Caki2 (cell line): ENCODE results near the gene GAL3ST2. TPM values are rescaled to one million over a fixed set of nuclear protein-coding genes. Genes with fewer than 3 reads are reported as not detected.

Source experiments
- DNase-seq: peaks from one replicate; pipeline ENCODE4 v3.0.0-alpha.2; 2015; ENCODE audit warnings: low read depth
- in situ Hi-C: cut with HindIII; loops from 2 replicates; pipeline ENCODE4 v1.10.0; 2016; ENCODE audit warnings: low sequenced_read_pairs, low pct_unique_long_range_greater_than_20kb, mixed read lengths
- total RNA-seq: library from RNA; depleted of rRNA; stranded (reverse); fragments of >200 nt; shearing (Covaris generic); gene quantifications from 2 replicates; pipeline ENCODE4 v1.2.3, GENCODE V29; 2014; ENCODE audit warnings: low replicate concordance; rRNA removed

The GAL3ST2 gene
- total RNA-seq, 1 experiment from 2014 or later, result not detected

DNA sequence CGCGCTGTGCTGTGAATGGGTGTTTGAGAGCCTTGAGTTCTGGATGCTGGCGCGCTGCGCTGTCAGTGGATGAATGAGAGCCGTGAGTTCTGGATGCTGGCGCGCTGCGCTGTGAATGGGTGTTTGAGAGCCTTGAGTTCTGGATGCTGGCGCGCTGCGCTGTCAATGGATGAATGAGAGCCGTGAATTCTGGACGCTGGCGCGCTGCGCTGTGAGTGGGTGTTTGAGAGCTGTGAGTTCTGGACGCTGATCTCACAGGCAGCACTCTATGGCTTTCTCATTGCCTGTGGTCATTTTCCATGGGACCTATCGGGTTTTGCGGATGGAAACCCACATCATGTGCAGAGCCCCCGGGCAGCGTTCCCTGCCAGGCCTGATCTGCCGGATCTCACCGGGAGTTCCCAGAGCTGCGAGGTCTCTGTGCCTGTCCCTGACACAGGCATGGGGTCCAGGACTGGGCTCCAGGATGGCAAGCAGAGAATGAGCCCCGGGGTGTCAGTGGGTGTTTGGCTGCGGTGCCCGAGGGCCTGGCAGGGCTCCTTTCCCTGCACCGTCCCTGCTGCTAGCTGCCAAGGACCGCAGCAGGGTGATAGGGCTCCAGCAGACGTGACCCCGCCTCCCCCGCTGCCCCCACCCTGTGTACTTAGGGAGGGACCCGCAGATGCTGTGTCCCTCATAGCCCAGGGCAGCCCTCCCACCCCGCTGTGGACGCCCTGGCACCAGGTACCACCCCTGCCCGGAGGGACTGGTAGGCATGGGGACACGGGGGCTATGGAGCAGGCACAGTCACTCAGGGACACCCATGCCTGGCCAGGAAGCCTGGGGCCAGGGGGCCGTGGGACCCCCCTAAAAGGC lies 72.4 kb downstream of the GAL3ST2 start:
- DNase-seq, result no peak
- in situ Hi-C loops, result no loop called here

DNA sequence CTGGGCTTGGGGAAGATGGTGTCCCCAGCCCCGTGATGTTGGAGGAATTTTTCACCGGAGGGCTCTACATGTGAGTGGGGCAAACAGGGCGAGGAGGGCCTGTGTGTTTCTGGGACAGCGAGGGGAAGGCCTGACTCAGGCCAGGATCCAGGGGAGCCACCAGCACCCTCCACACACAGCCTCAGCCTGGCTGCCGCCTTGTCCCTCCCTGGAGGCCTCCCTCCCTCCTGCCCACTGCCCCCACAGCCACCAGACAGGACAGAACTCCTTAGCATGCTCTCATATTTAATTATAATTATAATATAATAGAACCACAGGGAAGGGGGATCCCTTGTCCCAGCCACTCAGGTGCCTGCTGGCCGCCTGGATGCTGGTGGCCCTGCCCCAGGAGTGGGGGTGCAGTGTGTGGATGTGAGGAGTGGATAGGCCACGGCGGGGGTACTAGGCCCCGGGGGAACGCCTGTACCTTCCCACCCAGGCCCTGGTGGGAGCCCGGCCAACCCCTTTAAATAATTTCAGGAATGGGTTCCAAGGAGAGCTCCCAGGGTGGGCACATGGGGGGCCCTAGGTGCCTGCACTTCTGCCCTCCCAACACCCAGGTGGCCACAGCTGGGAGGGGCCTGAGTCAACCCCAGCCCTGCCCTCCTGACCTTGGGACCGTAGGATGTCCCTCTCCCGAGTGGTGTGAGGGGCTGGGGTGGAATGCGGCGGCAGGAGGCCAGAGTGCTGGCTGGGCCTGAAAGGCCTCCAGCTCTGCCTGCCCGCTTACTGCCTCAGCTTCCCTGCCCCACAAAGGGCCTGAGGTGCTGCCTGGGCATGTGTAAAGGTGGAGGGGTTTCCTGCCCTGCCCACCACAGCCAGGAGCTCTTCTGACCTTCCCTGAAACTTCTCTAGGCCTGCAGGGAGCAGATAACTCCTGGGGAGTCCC lies 73.3 kb downstream of the GAL3ST2 start:
- in situ Hi-C loops, result no loop called here
- DNase-seq, result no peak

DNA sequence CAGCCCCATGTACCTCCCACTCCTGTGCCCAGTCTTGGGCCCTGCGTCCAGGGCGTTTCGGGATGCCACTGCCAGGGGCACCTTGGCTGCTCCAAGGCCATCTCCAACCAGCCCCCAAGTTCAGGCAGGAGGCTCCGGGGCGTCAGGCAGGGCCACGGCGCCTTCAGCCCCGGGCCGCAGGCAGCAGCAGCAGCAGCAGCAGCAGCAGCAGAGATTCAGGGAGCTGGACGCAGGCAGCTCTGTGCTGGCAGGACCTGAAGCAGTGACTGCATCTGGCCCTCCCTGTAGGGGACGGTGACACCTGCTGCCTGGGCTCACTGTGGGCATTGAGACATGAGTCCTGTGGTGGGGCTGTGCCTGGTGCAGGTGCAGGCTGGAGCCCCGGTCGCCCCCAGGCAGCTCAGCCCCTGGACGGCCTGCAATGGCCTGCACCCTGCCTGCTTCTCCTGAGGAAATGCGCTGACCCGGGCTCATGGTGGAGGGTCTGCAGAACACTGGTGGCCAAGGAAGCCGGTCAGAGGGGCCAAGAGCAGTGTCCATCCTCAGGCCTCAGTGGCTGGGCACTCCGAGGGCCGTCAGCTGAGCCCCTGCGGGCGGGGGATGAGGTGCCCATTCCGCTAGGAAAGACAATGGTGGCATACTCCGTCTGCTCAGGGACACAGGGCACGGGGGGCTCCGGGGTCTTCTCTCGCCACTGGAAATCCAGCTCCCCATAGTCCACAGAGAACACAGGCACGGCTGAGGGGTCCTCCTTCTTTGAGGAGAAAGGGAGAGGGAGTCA lies 74.1 kb downstream of the GAL3ST2 start:
- in situ Hi-C loops, result no loop called here
- no peak for DNase-seq

DNA sequence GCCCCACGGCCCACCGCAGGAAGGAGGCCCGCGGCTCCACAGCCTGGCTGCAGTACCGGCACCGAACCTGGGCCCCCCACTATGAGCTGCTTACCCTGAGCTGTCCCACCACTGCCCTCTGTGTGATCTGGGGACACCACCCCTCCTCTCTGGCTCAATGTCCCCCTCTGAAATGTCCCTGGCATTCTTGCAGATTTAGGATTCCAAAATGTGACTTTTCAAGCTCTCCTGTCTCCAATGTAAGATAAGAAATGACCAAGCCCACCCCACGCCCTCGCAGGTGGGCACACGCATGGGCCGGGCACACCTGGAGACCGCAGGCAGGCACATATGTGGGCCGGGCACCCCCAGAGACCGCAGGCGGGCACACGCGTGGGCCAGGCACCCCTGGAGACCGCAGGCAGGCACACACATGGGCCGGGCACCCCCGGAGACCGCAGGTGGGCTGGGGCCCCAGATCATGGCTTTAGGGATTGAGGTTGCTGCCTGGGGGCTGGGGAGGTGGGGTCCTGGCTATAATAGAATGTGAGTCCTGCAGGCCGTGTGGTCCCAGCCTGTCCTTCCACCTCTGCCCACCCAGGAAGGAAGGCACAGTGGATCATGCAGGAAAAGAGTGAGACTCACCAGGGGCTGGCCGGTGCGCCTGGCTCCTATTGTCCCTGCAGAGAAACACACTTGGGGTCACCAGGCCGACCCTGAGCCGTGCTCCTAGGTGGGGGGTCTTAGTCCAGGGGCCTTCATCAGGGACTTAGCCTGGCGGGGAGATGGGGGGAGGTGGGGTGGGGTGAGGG lies 74.9 kb downstream of the GAL3ST2 start:
- in situ Hi-C loops, result no loop called here
- DNase-seq, result no peak

DNA sequence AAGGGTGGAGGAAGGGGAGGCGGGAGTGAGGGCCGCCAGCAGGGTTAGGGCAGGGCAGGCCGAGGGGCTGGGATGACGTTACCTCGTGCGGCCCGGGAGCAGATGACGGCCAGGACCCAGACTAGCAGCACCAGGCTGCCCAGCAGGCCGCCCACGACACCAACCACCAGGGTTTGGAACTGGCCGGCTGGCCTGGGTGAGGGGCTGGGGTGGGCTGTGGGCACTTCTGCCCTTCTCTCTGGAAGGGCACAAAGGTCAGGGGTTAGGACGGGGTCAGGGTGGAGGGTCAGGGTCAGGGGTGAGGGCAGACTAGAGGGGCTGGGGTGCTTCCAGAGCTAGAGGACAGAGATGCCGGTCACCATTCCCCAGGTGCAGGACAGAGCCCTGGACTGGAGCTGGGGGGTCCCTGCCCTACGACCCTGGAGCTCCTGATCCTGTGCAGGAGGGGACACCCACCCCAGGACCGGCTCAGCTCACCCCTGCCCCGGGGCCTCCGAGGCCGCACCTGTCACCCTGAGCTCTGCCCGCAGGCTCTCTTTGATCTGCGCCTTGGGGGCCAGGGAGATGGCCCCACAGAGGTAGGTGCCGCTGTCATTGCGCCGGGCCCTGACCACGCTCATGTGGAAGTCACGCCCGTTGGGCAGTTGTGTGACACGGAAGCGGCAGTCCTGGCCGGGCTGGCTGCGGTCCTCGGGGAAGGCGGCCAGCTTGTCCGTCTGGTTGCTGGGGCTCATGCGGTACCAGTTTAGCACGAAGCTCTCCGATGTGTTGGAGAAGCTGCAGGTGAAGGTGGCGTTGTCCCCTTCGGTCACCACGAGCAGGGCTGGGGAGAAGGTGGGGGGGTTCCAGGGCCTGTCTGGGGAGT lies 75.7 kb downstream of the GAL3ST2 start:
- DNase-seq, result no peak
- in situ Hi-C loops, result no loop called here

DNA sequence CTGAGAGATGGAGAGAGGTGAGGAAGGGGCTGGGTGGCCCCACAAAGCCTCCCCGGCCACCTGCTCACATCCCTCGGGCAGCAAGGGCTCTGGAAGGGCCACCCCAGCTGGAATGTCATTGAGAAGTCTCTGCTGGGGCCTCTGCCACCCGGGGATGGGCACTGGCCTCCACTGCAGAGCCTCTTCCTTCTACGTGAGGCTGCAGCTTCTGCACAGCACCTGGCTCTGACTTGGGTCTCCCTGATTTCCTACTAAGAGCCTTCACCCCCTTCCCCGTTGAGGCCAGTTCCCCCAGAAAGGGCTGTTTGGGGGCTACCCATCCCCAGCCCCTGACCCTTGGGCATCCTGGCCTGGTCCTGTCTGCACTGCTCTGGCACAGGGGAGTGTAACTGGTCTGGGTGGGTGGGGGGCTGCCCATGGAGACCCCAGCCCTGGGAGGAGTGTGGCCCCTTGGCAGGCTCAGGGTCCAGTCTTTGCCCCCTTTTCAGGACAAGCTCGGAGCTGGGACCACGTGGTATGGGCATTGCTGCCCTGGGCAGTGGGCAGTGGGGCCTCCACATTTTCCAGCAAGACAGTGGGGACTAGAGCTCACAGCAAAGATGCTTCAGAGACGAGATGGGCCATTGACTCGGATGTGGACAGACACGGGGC lies 76.5 kb downstream of the GAL3ST2 start:
- in situ Hi-C loops, result no loop called here

More for the DNA sequence above, 76.5 kb downstream of the GAL3ST2 start:
- no peak for DNase-seq

Other genes with a start within 250 kb of the GAL3ST2 start
- 41.1 and 48.1 TPM in 2 replicates for gene BOK, start 218.1 kb upstream of the GAL3ST2 start, total RNA-seq
- gene THAP4, start 139.7 kb upstream of the GAL3ST2 start, total RNA-seq, result 74.7 and 87.0 TPM in 2 replicates
- 68.3 and 77.2 TPM in 2 replicates for gene ATG4B, start 139.1 kb upstream of the GAL3ST2 start, total RNA-seq
- gene DTYMK, start 90.0 kb upstream of the GAL3ST2 start, total RNA-seq, result 93.0 and 140 TPM in 2 replicates
- gene ING5, start 74.8 kb upstream of the GAL3ST2 start, total RNA-seq, result 31.9 and 41.0 TPM in 2 replicates
- 14.0 and 14.2 TPM in 2 replicates for gene D2HGDH, start 42.2 kb upstream of the GAL3ST2 start, total RNA-seq
- 0.24 and 5.9 TPM in 2 replicates for gene NEU4, start 32.4 kb downstream of the GAL3ST2 start, total RNA-seq
- gene PDCD1, start 82.1 kb downstream of the GAL3ST2 start, total RNA-seq, result not detected in 2 replicates
- not detected in 2 replicates for gene RTP5, start 92.9 kb downstream of the GAL3ST2 start, total RNA-seq